H1 (cell line): Measurements from ENCODE around the gene NEDD1. TPM values are rescaled to one million over a fixed set of nuclear protein-coding genes. Genes with fewer than 3 reads are reported as not detected.

Source experiments
- BACH1 ChIP-seq: IDR thresholded peaks from 2 replicates; pipeline ENCODE4 v1.6.1; 2012; ENCODE audit warnings: low read length, improper control_type of control experiment
- JUN ChIP-seq: IDR thresholded peaks from 2 replicates; pipeline ENCODE4 v1.6.1; 2011; ENCODE audit warnings: low read depth, mild to moderate bottlenecking, improper control_type of control experiment, low read length
- NRF1 ChIP-seq: IDR thresholded peaks from 2 replicates; pipeline ENCODE4 v1.6.1; 2011; ENCODE audit warnings: mild to moderate bottlenecking, low read depth, low read length, improper control_type of control experiment
- SP1 ChIP-seq: IDR thresholded peaks from 2 replicates; pipeline ENCODE4 v1.6.1; 2011; ENCODE audit warnings: low read depth, low read length
- TCF12 ChIP-seq: IDR thresholded peaks from 2 replicates; pipeline ENCODE4 v1.6.1; 2011; ENCODE audit warnings: low read depth, mild to moderate bottlenecking, low read length
- YY1 ChIP-seq: IDR thresholded peaks from 2 replicates; pipeline ENCODE4 v1.6.1; 2011; ENCODE audit warnings: low read depth, mild to moderate bottlenecking, low read length
- polyA plus RNA-seq, 7 experiments: library from polyadenylated mRNA; depleted of rRNA in 3 of 7; stranded (reverse) in 5 of 7; unstranded in 2 of 7; fragments of >200 nt in 5 of 7; fragments of 200-250 nt in 2 of 7; gene quantifications; 1 replicate in 5 of 7; 2 replicates in 1 of 7; 4 replicates in 1 of 7; pipeline versions ENCODE4 v1.2.1 to v1.2.3, GENCODE V29; 2011 to 2013; ENCODE audit warnings: missing spikeins in 2 of 7, mixed read lengths in 2 of 7
- total RNA-seq: library from RNA; stranded (reverse); fragmentation: NEBNext Ultra II Directional; extraction: Animal tissue kit (Norgen Biotek cat#: 25700); gene quantifications from 2 replicates; pipeline ENCODE4 v1.2.1, GENCODE V29; 2021
- TF ChIP-seq, protein P1 (sequence below): fragments of 300-600 bp; sonication (generic); IDR thresholded peaks from 2 replicates; pipeline ENCODE4 v1.7.1; 2012; ENCODE audit warnings: low read length, moderate library complexity, mild to moderate bottlenecking, inconsistent platforms; ENCODE audit not compliant: insufficient replicate concordance
- TF ChIP-seq, protein P2 (sequence below), 3 experiments: IDR thresholded peaks; 1 replicate in 2 of 3; 2 replicates in 1 of 3; pipeline versions ENCODE4 v1.5.1 to v1.6.1; 2011; ENCODE audit warnings: low read length in 3 of 3, mild to moderate bottlenecking in 3 of 3, inconsistent platforms in 2 of 3, low read depth in 1 of 3, moderate library complexity in 1 of 3; ENCODE audit not compliant: insufficient read depth in 1 of 3; ENCODE audit errors: control extremely low read depth in 1 of 3

Gene NEDD1
- total and polyA plus RNA-seq, 2 of the 8 experiments (the other 6 are each of a cell fraction or from before 2014, with no cell fraction given) = 9.0 to 26.6 TPM

DNA sequence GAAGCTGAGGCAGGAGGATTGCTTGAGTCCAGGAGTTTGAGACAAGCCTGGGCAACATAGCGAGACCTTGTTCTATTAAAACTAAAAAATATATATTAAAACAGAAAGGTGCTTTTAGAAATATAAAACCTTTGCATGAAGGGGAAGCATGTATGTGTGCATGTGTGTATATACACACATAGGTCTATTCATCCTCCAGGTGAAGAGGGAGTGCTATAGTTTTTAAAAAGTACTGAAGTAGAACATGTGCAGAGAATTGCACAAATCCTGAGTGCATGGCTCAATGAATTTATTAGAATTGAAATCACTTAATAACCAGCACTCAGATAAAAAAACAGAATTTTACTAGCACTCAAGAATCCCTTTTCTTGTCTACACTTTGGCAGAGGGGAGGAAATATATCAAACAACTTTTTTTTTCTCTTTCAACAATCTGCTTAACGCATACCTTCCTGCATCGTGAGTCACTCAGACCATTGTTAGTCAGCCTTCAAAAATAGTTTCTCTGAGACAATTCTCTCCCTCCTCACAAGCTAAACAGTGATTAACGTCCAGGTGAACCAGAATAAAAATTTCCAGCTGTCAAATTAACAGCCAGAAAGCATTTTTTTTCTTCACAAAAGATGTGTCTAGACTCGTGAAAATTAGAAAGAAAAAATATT is 17.7 kb upstream of the NEDD1 start (continued):
- TF ChIP-seq, protein P1, sequence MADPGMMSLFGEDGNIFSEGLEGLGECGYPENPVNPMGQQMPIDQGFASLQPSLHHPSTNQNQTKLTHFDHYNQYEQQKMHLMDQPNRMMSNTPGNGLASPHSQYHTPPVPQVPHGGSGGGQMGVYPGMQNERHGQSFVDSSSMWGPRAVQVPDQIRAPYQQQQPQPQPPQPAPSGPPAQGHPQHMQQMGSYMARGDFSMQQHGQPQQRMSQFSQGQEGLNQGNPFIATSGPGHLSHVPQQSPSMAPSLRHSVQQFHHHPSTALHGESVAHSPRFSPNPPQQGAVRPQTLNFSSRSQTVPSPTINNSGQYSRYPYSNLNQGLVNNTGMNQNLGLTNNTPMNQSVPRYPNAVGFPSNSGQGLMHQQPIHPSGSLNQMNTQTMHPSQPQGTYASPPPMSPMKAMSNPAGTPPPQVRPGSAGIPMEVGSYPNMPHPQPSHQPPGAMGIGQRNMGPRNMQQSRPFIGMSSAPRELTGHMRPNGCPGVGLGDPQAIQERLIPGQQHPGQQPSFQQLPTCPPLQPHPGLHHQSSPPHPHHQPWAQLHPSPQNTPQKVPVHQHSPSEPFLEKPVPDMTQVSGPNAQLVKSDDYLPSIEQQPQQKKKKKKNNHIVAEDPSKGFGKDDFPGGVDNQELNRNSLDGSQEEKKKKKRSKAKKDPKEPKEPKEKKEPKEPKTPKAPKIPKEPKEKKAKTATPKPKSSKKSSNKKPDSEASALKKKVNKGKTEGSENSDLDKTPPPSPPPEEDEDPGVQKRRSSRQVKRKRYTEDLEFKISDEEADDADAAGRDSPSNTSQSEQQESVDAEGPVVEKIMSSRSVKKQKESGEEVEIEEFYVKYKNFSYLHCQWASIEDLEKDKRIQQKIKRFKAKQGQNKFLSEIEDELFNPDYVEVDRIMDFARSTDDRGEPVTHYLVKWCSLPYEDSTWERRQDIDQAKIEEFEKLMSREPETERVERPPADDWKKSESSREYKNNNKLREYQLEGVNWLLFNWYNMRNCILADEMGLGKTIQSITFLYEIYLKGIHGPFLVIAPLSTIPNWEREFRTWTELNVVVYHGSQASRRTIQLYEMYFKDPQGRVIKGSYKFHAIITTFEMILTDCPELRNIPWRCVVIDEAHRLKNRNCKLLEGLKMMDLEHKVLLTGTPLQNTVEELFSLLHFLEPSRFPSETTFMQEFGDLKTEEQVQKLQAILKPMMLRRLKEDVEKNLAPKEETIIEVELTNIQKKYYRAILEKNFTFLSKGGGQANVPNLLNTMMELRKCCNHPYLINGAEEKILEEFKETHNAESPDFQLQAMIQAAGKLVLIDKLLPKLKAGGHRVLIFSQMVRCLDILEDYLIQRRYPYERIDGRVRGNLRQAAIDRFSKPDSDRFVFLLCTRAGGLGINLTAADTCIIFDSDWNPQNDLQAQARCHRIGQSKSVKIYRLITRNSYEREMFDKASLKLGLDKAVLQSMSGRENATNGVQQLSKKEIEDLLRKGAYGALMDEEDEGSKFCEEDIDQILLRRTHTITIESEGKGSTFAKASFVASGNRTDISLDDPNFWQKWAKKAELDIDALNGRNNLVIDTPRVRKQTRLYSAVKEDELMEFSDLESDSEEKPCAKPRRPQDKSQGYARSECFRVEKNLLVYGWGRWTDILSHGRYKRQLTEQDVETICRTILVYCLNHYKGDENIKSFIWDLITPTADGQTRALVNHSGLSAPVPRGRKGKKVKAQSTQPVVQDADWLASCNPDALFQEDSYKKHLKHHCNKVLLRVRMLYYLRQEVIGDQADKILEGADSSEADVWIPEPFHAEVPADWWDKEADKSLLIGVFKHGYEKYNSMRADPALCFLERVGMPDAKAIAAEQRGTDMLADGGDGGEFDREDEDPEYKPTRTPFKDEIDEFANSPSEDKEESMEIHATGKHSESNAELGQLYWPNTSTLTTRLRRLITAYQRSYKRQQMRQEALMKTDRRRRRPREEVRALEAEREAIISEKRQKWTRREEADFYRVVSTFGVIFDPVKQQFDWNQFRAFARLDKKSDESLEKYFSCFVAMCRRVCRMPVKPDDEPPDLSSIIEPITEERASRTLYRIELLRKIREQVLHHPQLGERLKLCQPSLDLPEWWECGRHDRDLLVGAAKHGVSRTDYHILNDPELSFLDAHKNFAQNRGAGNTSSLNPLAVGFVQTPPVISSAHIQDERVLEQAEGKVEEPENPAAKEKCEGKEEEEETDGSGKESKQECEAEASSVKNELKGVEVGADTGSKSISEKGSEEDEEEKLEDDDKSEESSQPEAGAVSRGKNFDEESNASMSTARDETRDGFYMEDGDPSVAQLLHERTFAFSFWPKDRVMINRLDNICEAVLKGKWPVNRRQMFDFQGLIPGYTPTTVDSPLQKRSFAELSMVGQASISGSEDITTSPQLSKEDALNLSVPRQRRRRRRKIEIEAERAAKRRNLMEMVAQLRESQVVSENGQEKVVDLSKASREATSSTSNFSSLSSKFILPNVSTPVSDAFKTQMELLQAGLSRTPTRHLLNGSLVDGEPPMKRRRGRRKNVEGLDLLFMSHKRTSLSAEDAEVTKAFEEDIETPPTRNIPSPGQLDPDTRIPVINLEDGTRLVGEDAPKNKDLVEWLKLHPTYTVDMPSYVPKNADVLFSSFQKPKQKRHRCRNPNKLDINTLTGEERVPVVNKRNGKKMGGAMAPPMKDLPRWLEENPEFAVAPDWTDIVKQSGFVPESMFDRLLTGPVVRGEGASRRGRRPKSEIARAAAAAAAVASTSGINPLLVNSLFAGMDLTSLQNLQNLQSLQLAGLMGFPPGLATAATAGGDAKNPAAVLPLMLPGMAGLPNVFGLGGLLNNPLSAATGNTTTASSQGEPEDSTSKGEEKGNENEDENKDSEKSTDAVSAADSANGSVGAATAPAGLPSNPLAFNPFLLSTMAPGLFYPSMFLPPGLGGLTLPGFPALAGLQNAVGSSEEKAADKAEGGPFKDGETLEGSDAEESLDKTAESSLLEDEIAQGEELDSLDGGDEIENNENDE = no peak
- no peak for TF ChIP-seq TCF12
- no peak for TF ChIP-seq NRF1
- TF ChIP-seq SP1 = no peak
- no peak for TF ChIP-seq YY1
- no peak for TF ChIP-seq BACH1
- TF ChIP-seq, protein P2, sequence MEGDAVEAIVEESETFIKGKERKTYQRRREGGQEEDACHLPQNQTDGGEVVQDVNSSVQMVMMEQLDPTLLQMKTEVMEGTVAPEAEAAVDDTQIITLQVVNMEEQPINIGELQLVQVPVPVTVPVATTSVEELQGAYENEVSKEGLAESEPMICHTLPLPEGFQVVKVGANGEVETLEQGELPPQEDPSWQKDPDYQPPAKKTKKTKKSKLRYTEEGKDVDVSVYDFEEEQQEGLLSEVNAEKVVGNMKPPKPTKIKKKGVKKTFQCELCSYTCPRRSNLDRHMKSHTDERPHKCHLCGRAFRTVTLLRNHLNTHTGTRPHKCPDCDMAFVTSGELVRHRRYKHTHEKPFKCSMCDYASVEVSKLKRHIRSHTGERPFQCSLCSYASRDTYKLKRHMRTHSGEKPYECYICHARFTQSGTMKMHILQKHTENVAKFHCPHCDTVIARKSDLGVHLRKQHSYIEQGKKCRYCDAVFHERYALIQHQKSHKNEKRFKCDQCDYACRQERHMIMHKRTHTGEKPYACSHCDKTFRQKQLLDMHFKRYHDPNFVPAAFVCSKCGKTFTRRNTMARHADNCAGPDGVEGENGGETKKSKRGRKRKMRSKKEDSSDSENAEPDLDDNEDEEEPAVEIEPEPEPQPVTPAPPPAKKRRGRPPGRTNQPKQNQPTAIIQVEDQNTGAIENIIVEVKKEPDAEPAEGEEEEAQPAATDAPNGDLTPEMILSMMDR (IDR thresholded peaks at IDR 0.05; ENCODE audit: control extremely low read depth in 1 of 3, insufficient read depth in 1 of 3, low read depth in 1 of 3, low read length in 3 of 3) = no peak
- no peak for TF ChIP-seq JUN
